ENCODE measurements around the gene FREM3. TPM values are rescaled to one million over a fixed set of nuclear protein-coding genes. Genes with fewer than 3 reads are reported as not detected.

The FREM3 gene
- total and polyA plus RNA-seq, 4 donors: under 0.01 to 2.3 (median 0.12) TPM; not detected in 1

DNA sequence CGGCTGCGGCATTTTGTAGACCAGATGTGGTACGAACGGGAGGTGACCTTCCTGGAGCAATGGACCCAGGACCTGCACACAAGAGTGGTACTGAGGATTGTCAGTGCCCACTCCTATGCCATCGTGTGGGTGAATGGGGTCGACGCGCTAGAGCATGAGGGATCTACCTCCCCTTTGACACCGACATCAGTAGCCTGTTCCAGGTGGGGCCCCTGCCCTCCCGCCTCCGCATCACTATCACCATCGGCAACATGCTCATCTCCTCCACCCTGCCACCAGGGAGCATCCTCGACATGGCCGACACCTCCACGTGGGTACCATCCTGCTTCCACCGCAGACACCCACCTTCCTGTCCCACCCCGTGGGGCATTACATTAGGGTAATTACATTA lies 140.7 kb downstream of the FREM3 start:
- peaks cover 0 to 4% (median 0%) of the 10 kb centered on the region in 4 donors for H3K9me3 ChIP-seq (ENCODE audit: control insufficient read depth in 4 of 4, insufficient read depth in 3 of 4, low read length in 3 of 4)
- 39 to 58% methylated on average over 17 of the region's 17 CpGs for WGBS, 2 donors
- no peaks in the 10 kb centered on the region for H3K27me3 ChIP-seq (ENCODE audit: control insufficient read depth in 3 of 3, insufficient read depth in 3 of 3, low read length in 2 of 3)
- ATAC-seq (ENCODE audit: insufficient read depth, low FRiP score) (no peak), DNase-seq (no peak)
- peaks cover 0 to 13% (median 0%) of the 10 kb centered on the region in 5 donors for H3K4me1 ChIP-seq (ENCODE audit: control insufficient read depth in 5 of 5, insufficient read depth in 5 of 5, low read length in 5 of 5)
- H3K27ac ChIP-seq (ENCODE audit: low read depth in 1 of 2, low read length in 1 of 2): peak overlapping the region in 1 of 2 donors; percentile 74
- H3K36me3 ChIP-seq (ENCODE audit: control insufficient read depth in 4 of 4, insufficient read depth in 4 of 4, low read length in 4 of 4): peaks cover 4 to 7% (median 5%) of the 10 kb centered on the region in 4 donors
- peak overlapping the region; percentile 62 for H3K4me3 ChIP-seq
- H3K9ac ChIP-seq (ENCODE audit: insufficient read depth in 1 of 2, low read length in 2 of 2): peak overlapping the region; percentile 56 to 70
- TF ChIP-seq, protein P1, sequence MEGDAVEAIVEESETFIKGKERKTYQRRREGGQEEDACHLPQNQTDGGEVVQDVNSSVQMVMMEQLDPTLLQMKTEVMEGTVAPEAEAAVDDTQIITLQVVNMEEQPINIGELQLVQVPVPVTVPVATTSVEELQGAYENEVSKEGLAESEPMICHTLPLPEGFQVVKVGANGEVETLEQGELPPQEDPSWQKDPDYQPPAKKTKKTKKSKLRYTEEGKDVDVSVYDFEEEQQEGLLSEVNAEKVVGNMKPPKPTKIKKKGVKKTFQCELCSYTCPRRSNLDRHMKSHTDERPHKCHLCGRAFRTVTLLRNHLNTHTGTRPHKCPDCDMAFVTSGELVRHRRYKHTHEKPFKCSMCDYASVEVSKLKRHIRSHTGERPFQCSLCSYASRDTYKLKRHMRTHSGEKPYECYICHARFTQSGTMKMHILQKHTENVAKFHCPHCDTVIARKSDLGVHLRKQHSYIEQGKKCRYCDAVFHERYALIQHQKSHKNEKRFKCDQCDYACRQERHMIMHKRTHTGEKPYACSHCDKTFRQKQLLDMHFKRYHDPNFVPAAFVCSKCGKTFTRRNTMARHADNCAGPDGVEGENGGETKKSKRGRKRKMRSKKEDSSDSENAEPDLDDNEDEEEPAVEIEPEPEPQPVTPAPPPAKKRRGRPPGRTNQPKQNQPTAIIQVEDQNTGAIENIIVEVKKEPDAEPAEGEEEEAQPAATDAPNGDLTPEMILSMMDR (IDR thresholded peaks at IDR 0.05; ENCODE audit: control extremely low read depth, extremely low read depth): no peak

DNA sequence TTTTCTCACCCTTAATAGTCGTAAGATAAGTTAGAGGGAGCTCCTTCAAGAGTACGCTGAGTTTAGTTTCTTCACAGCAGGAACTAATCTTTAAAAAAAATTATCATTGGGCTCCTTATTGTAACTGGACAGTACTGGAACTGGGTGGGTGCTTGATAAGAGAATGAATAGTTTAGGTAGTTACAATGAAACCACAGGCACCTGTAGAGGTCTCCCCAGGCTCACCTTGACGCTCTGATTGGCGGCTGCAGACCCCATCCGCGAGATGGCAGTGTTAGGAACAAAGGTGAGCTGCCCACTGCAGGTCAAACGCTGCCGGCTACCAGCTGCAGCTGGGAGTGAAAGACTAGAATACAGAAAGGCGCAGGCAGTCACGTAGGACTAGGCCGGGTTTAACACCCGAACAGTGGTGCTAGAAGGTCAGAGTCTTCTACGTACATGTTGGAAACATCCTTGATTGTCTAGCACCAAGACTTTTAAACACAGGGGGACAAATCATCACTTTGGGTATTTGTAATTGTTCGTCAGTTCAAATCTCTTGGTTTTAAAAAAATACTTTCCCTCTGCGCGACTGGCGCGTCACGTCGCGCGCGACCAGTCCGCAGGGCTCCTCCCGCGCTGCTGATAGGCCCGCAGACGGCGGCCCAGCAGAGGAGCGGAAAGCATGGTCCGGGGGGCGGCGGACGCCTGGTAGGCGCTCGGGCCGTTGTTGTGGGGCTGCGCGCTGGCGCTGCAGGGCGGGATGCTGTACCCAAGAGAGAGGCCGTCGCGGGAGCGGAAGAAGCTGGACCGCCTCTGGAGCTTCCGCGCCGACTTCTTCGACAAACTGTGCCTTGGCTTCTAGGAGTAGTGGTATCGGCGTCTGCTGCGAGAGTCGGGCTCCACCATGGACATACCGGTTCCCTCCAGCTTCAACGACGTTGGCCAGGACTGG lies 141.4 kb downstream of the FREM3 start:
- no peaks in the 10 kb centered on the region for H3K27me3 ChIP-seq (ENCODE audit: control insufficient read depth in 3 of 3, insufficient read depth in 3 of 3, low read length in 2 of 3)
- WGBS, 2 donors: 1 to 4% methylated on average over 52 to 57 of the region's 57 CpGs
- ATAC-seq (ENCODE audit: insufficient read depth, low FRiP score): peak; percentile 87
- TF ChIP-seq, protein P1 (IDR thresholded peaks at IDR 0.05; ENCODE audit: control extremely low read depth, extremely low read depth): peak; percentile 37
- peaks cover 0 to 13% (median 0%) of the 10 kb centered on the region in 5 donors for H3K4me1 ChIP-seq (ENCODE audit: control insufficient read depth in 5 of 5, insufficient read depth in 5 of 5, low read length in 5 of 5)
- H3K27ac ChIP-seq (ENCODE audit: low read depth in 1 of 2, low read length in 1 of 2): peak overlapping the region; percentile 34 to 74
- H3K9ac ChIP-seq (ENCODE audit: insufficient read depth in 1 of 2, low read length in 2 of 2): peak overlapping the region; percentile 70 to 92
- peak overlapping the region; percentile 62 for H3K4me3 ChIP-seq
- H3K36me3 ChIP-seq (ENCODE audit: control insufficient read depth in 4 of 4, insufficient read depth in 4 of 4, low read length in 4 of 4): peaks cover 5 to 9% (median 6%) of the 10 kb centered on the region in 4 donors
- peak; percentile 86 to 88 (median 88) for DNase-seq
- H3K9me3 ChIP-seq (ENCODE audit: control insufficient read depth in 4 of 4, insufficient read depth in 3 of 4, low read length in 3 of 4): peaks cover 0 to 4% (median 0%) of the 10 kb centered on the region in 4 donors

GRCh38 chr4:143558286-143558685 lies 142.2 kb downstream of the FREM3 start:
- ATAC-seq (ENCODE audit: insufficient read depth, low FRiP score) (no peak), DNase-seq (peak in 1 of 3 donors; percentile 12)
- Histone ChIP-seq H3K4me3 (no peak overlapping the region), H3K27ac (ENCODE audit: low read depth in 1 of 2, low read length in 1 of 2) (no peak overlapping the region), H3K36me3 (ENCODE audit: control insufficient read depth in 4 of 4, insufficient read depth in 4 of 4, low read length in 4 of 4) (peaks cover 5 to 9% (median 7%) of the 10 kb centered on the region in 4 donors), H3K27me3 (ENCODE audit: control insufficient read depth in 3 of 3, insufficient read depth in 3 of 3, low read length in 2 of 3) (no peaks in the 10 kb centered on the region), H3K9ac (ENCODE audit: insufficient read depth in 1 of 2, low read length in 2 of 2) (peak overlapping the region in 1 of 2 donors; percentile 92), H3K4me1 (ENCODE audit: control insufficient read depth in 5 of 5, insufficient read depth in 5 of 5, low read length in 5 of 5) (peaks cover 0 to 13% (median 0%) of the 10 kb centered on the region in 5 donors), H3K9me3 (ENCODE audit: control insufficient read depth in 4 of 4, insufficient read depth in 3 of 4, low read length in 3 of 4) (peaks cover 0 to 4% (median 0%) of the 10 kb centered on the region in 4 donors)
- 46 to 95% methylated on average over 2 of the region's 2 CpGs for WGBS, 2 donors
- TF ChIP-seq, protein P1 (IDR thresholded peaks at IDR 0.05; ENCODE audit: control extremely low read depth, extremely low read depth): no peak
